Measurements from ENCODE around the gene USP9Y.

- TF ChIP-seq, protein P1, sequence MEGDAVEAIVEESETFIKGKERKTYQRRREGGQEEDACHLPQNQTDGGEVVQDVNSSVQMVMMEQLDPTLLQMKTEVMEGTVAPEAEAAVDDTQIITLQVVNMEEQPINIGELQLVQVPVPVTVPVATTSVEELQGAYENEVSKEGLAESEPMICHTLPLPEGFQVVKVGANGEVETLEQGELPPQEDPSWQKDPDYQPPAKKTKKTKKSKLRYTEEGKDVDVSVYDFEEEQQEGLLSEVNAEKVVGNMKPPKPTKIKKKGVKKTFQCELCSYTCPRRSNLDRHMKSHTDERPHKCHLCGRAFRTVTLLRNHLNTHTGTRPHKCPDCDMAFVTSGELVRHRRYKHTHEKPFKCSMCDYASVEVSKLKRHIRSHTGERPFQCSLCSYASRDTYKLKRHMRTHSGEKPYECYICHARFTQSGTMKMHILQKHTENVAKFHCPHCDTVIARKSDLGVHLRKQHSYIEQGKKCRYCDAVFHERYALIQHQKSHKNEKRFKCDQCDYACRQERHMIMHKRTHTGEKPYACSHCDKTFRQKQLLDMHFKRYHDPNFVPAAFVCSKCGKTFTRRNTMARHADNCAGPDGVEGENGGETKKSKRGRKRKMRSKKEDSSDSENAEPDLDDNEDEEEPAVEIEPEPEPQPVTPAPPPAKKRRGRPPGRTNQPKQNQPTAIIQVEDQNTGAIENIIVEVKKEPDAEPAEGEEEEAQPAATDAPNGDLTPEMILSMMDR (optimal IDR thresholded peaks at IDR 0.05 in 1 of 3, IDR thresholded peaks at IDR 0.05 in 1 of 3, conservative IDR thresholded peaks at IDR 0.05 in 1 of 3; ENCODE audit: extremely low read depth in 1 of 3, insufficient read depth in 2 of 3, low read length in 3 of 3), result no peak
- no peak for TF ChIP-seq EZH2 (IDR thresholded peaks at IDR 0.05; ENCODE audit: low read length)
Measured at GRCh38 chrY:12898604-12899003, 197.6 kb downstream of the USP9Y start.
